NCI-H1105 treated with DMSO at 0.1 percent for 48 hours (cell line): ENCODE data around the gene CUX1.
"Not testable (repeated sequence)": the region's sequence is repeated elsewhere in the genome, so short reads cannot be mapped to it uniquely, and the experiment has no call there.

Source experiments
- DNase-seq: peaks from one replicate; lab custom pipeline; 2025; lab: John Stamatoyannopoulos, UW

CUX1 gene

GRCh38 chr7:102146122-102146521, 328.7 kb downstream of the CUX1 start:
- DNase-seq, result no peak

DNA sequence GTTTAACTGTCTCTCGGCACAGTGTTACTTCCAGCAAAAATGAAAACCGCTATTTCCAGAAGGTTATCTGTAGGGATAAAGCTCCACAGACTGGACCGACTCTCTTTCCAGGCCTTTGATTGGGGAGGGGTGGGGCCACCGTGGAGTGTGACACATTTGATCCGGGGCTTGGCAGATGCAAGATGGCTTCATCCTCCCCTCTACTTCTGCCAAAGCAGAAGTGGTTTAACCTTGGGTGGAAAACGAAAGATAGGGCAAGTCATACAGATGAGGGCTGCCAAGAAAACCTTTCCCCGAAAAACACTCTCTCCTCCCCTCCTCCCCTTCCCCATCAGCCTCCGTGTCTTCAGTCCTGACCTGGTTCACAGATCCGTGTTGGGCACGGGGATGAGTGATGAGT, 329.6 kb downstream of the CUX1 start:
- DNase-seq, result no peak

DNA sequence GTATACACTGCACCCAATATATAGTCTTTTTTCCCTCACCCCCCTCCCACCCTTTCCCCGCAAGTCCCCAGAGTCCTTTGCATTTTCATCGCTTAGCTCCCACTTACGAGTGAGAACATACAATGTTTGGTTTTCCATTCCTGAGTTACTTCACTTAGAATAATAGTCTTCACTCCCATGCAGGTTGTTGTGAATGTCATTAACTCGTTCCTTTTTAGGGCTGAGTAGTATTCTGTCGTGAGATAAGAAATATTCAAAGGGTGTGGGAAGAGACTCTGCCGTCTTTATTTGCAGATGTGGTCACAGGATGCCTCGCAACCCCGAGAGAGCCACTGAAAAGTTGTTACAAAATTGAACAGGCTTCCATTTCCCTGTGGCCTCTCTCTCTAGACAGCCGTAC, 331.4 kb downstream of the CUX1 start:
- DNase-seq, result no peak

DNA sequence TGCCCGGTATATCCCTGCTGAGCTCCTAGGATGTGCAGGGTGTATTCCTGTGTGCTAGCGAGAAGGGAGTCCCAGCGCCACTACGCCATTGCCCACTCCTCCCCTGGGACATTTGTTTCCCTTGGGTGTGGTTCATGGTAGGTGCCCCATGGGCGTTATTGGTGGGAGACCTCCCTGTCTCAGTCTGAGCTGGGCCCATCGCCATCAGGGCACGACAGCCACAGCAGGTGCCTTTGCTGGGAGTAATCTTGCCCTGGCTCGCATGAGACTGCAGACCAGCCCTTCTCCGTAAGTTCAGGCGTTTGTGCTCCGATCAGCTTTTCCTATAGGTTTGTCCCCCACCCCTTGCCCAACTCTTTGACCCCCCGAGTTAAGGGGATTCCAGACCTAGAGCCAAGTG, 332.0 kb downstream of the CUX1 start:
- no peak for DNase-seq

DNA sequence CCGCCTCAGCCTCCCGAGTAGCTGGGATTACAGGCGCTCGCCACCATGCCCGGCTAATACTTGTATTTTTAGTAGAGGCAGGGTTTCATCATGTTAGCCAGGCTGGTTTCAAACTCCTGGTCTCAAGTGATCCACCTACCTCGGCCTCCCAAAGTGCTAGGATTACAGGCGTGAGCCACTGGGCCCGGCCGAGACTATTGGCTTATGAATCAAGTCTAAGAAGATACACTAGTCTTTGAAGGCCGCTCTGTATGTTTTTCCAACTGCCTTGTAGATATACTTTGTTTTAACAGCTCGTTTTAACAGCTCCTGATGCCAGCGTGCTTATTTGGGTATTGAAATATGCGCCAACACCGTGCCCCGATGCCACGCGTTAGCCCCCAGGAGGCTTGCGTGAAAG, 332.8 kb downstream of the CUX1 start:
- no peak for DNase-seq

DNA sequence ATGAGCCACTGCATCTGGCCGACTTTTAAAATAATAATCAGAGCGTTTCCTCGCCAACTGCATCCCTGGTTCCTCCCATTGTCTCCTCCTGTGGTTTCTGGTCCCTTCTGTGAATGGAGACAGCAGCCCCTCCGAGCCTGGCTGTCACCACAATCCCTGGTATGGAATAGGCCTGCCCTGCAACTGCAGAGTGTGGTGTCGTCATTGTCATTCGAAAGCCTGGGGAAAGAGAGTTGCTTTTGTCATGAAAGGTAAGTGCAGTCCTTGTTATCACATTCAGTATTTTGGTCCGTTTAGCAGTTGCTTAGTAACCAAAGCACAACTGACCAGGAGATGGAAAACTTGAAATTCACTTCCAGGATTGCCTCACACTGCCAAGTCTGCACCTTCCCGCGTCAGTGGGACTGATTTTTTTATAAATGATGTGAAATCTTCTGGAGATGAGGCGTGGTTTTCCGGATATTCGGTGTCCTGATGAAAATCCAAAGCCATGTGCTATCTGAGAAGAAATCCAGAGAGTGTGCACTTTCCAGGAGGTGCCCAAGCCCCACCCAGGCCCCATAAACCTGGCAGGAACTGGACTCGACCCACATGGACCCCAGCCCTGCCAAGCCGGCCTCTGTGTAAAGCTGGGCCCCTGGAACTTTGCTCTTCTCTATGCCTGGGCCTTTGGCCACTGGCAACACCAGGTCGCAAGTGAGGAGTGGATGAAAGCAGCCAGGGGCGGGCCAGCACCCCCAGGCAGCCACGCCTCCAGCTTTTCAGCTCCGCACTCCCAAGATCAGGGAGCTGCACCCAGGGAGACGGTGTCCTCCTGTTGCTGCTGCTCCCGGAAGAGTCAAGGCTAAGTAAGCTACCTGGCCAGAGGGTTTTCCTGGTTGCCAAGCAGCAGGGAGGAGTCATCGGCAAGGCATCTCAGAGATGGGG, 335.5 kb downstream of the CUX1 start:
- no peak for DNase-seq

- no peak for DNase-seq
Observed at GRCh38 chr7:102153599-102153946, 336.1 kb downstream of the CUX1 start.

- DNase-seq, result no peak
Observed at GRCh38 chr7:102154425-102154824, 337.0 kb downstream of the CUX1 start.

- DNase-seq, result no peak
Observed at GRCh38 chr7:102155821-102156441, 338.5 kb downstream of the CUX1 start.

GRCh38 chr7:102156867-102157266, 339.4 kb downstream of the CUX1 start:
- no peak for DNase-seq

- DNase-seq, result no peak
Observed at GRCh38 chr7:102165136-102165535, 347.7 kb downstream of the CUX1 start.

- no peak for DNase-seq
Observed at GRCh38 chr7:102167254-102167653, 349.8 kb downstream of the CUX1 start.

DNA sequence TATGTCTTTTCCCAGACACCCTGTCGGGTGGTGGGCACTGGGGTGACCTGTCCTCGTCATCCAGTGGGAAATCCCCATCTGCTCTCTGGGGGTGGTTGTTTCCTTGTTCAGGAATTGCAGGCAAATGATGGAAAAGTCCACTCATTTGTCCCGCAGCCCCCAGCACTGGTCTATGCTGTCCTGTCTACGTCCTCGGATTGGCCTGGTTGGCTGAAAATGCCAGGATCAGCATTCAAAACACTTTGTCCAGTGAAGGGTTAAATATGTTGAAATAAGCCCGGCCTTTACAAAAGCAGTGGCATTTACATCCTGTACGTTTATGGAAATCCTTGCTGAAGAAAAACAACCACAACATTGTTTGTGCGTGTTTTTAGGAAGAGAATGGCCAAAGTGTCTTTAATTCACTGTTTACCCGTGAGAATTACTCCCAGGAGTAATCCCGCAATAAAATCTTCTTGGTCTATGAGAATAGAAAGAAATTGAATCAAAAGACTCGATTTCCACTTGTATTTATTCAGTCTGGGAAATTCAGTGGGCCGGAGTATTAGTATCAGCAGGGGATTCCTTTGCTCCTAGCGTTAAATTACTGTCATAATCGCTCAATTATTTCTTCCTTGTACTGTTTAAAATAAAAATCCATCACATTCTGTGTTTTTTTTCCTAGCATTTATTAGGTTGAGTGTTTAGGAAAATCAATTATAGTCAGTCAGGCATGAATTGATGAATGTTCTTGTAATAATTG, 352.4 kb downstream of the CUX1 start:
- DNase-seq, result no peak

DNA sequence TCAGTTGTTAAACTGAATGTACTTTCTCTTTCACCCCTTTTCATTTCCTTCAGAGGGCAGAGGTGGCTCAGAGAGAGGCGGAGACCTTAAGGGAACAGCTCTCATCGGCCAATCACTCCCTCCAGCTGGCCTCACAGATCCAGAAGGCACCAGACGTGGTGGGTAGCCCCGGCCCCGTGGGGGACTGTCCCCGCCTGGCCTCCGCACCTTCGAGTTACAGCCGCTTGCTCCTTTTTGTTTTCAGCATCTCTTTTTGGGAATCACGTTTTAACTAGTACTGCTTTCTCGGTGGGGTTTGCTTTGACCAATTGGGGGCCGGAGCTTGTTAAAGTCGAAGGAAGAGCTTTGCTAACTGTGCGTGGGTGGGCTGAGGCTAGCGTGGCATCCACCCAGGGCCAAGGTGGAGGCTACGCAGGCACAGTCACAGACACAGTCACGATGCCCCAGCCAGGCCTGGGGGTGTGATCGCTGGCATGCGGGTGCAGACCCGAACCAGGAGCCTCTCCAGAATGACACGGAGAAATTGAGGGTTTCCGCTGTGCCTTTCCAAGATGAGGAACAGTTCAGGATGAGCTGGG, 353.1 kb downstream of the CUX1 start:
- DNase-seq, result no peak

GRCh38 chr7:102173669-102174068, 356.2 kb downstream of the CUX1 start:
- no peak for DNase-seq

DNA sequence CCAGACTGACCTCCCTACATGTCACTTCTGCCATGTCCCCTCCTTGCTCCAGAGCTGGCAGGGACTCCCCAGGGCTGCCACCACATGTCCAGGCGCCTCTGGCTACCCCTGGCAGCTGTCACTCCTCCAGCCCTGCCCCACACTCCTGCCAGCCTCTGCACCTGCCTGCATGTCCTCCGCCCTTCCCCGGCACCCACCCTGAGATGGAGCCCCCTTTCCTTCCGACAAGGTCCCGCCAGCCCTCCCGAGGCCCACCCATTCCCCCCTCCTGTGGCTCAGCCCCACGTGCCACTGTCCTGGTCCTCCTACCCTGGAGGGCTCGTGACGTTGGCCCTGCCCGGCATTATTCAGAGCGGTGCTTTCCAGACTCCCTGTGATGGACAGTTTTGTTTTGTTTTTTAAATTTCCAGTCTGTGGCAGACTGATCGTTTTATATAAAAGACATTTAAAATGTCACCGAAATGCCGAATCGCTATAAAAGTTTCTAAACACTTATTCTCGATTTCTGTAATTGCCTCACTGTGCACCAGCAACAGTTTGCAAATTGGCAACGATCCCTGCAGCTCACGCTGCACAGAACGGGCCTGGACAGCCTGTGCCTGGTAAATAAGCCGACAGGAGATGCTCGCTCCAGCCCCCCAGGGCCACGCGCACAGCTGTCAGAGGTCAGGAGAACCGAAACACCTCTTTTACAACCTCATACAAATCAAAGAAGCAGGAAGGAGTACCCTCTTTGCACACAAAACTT, 358.2 kb downstream of the CUX1 start:
- DNase-seq, result no peak

DNA sequence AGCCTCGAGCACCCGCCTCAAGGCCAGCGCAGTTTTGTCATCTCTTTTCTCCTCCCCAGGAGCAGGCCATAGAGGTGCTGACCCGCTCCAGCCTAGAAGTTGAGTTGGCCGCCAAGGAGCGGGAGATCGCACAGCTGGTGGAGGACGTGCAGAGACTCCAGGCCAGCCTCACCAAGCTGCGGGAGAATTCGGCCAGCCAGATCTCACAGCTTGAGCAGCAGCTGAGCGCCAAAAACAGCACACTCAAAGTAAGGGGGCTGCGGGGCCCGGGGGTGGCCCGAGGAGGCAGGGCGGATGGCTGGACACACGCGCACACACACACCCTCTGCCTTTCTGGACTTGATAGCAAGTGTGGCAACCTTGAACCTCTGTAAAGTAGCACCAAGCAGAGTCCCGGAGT, 361.0 kb downstream of the CUX1 start:
- DNase-seq, result no peak

DNA sequence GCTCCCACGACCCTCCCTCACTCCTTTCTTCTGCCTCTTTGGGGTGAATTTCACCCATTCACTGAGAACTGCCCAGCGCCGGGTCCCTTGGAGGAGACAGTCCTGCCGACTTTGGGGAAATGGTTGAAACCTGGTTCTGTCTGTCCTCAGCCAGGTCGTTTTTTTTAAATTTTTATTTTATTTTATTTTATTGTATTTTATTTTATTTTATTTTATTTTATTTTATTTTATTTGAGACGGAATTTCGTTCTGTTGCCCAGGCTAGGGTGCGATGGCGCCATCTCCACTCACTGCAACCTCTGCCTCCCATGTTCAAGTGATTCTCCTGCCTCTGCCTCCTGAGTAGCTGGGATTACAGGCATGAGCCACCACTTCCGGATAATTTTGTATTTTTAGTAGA, 363.3 kb downstream of the CUX1 start:
- no peak for DNase-seq

- no peak for DNase-seq
Observed at GRCh38 chr7:102181517-102181916, 364.1 kb downstream of the CUX1 start.

DNA sequence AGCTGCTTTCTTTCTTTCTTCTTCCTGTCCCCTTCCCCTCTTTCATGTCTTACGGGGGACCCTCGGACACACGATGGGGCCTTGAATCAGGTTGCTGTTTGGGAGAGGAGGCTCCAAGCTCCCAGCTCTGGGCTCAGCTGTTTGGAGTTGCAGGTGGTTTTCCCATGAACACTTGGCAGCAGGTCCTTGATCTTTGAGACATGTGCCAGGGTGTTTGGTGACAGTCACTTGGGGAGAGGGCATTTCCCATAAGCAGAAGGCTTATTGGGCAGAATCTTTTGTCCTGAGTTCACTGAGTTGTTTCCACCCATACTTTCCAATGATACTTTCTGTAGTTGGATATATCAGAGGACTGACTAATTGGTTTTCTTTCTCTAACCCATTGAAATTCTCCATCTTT, 364.6 kb downstream of the CUX1 start:
- no peak for DNase-seq

DNA sequence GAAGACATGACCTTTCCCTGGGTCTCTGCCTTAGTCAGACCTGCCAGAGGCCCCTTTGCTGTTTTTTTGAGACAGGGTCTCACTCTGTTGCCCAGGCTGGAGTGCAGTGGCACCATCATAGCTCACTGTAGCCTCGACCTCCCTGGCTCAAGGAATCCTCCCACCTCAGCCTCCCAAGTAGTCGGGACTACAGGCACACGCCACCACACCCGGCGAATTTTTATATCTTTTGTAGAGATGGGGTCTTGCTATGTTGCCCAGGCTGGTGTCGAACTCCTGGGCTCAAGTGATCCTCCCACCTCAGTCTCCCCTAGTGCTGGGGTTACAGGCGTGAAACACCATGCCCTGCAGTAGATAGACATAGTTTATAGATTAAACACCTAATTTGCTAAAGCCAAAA, 366.4 kb downstream of the CUX1 start:
- not testable (repeated sequence) for DNase-seq

DNA sequence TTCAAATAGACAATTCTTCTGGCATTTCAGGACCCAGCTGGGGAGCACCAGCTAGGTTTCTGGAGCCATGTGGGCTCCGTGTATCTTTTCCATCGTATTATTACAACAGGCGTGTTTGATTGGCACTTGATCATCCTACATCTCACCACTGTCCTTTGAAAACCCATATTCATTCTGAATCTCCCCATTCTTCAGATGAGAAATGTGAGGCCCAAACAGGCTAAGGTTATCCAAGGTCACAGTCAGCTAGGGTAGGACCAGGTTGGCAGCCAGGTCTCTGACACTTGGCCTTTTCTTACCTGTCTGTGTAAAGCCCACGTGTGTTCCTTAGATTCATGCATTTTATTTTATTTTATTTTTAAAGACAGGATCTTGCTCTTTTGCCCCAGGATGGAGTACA, 366.9 kb downstream of the CUX1 start:
- DNase-seq, result no peak
